WTC11 (cell line): ENCODE results near the gene TTC17. TPM values are rescaled to one million over a fixed set of nuclear protein-coding genes. Genes with fewer than 3 reads are reported as not detected.

Experiments
- ATAC-seq: fragments of 200-7000 bp; cut with Tn5 transposase; 2 replicates; pipeline ENCODE4 v1.10.0; 2021; ENCODE audit warnings: mild to moderate bottlenecking, moderate library complexity
- CTCF ChIA-PET: fragments of 300-600 bp; sonication (Branson Sonifier 250); formaldehyde crosslinking; loops from one replicate; lab custom pipeline; 2021; ENCODE audit warnings: antibody characterized with exemption; lab: Charles Lee
- POLR2A ChIA-PET: fragments of 350-600 bp; sonication (Branson Sonifier 250); formaldehyde crosslinking; loops from one replicate; lab custom pipeline; 2021; ENCODE audit warnings: antibody characterized with exemption; lab: Charles Lee
- DNase-seq: peaks from one replicate; pipeline ENCODE4 v3.0.0; 2021; ENCODE audit warnings: low spot score
- H3K27ac Mint-ChIP-seq: 2 replicates; pipeline ENCODE4 v1.8.0; 2021; ENCODE audit warnings: mixed read lengths
- H3K27me3 Mint-ChIP-seq: 2 replicates; pipeline ENCODE4 v1.8.0; 2021; ENCODE audit warnings: low read depth, mild to moderate bottlenecking, moderate library complexity, mixed read lengths
- H3K36me3 Mint-ChIP-seq: 2 replicates; pipeline ENCODE4 v1.8.0; 2021; ENCODE audit warnings: mixed read lengths
- H3K4me1 Mint-ChIP-seq: 2 replicates; pipeline ENCODE4 v1.8.0; 2022; ENCODE audit warnings: mixed read lengths
- H3K4me3 Mint-ChIP-seq: 2 replicates; pipeline ENCODE4 v1.8.0; 2021; ENCODE audit warnings: mild to moderate bottlenecking, moderate library complexity, mixed read lengths
- H3K9me3 Mint-ChIP-seq: 2 replicates; pipeline ENCODE4 v1.8.0; 2021; ENCODE audit warnings: mixed read lengths
- AR ChIP-seq: fragments of 250-450 bp; sonication (Bioruptor Pico); IDR thresholded peaks from 2 replicates; pipeline ENCODE4 v1.9.0; 2021; ENCODE audit warnings: mild to moderate bottlenecking
- ELF4 ChIP-seq: sonication (generic); formaldehyde crosslinking; IDR thresholded peaks from 2 replicates; pipeline ENCODE4 v1.8.1; 2022; ENCODE audit warnings: low read depth, mild to moderate bottlenecking, moderate library complexity, missing genetic modification reagents
- FOXJ3 ChIP-seq: sonication (generic); formaldehyde crosslinking; IDR thresholded peaks from 2 replicates; pipeline ENCODE4 v1.9.0; 2021; ENCODE audit warnings: missing genetic modification reagents, mild to moderate bottlenecking, borderline replicate concordance
- GRHL2 ChIP-seq: fragments of 250-450 bp; sonication (Bioruptor Pico); IDR thresholded peaks from 2 replicates; pipeline ENCODE4 v1.8.0; 2022; ENCODE audit warnings: mild to moderate bottlenecking, moderate library complexity; ENCODE audit not compliant: insufficient replicate concordance, severe bottlenecking
- GTF2I ChIP-seq: fragments of 250-450 bp; sonication (Bioruptor Pico); conservative IDR thresholded peaks from 2 replicates; pipeline ENCODE4 v1.4.0; 2021; ENCODE audit warnings: mild to moderate bottlenecking
- HMGA2 ChIP-seq: fragments of 250-450 bp; sonication (Bioruptor Pico); IDR thresholded peaks from 2 replicates; pipeline ENCODE4 v1.4.0; 2021; ENCODE audit warnings: mild to moderate bottlenecking, moderate library complexity
- IRF2 ChIP-seq: sonication (generic); formaldehyde crosslinking; IDR thresholded peaks from 2 replicates; pipeline ENCODE4 v1.8.0; 2022; ENCODE audit warnings: low read depth, missing genetic modification reagents, borderline replicate concordance
- JAZF1 ChIP-seq: fragments of 250-450 bp; sonication (Bioruptor Pico); IDR thresholded peaks from 2 replicates; pipeline ENCODE4 v1.9.0; 2021; ENCODE audit warnings: moderate library complexity, mild to moderate bottlenecking, inconsistent platforms
- MYBL2 ChIP-seq: sonication (generic); formaldehyde crosslinking; IDR thresholded peaks from 2 replicates; pipeline ENCODE4 v1.8.1; 2023; ENCODE audit warnings: mild to moderate bottlenecking, moderate library complexity, missing genetic modification reagents
- PREB ChIP-seq: sonication (generic); formaldehyde crosslinking; IDR thresholded peaks from 2 replicates; pipeline ENCODE4 v1.8.1; 2022; ENCODE audit warnings: mild to moderate bottlenecking, missing genetic modification reagents, moderate library complexity, borderline replicate concordance
- PRRX2 ChIP-seq: fragments of 250-450 bp; sonication (Bioruptor Pico); IDR thresholded peaks from 2 replicates; pipeline ENCODE4 v1.8.0; 2021; ENCODE audit warnings: mild to moderate bottlenecking
- RELA ChIP-seq: sonication (generic); formaldehyde crosslinking; IDR thresholded peaks from 2 replicates; pipeline ENCODE4 v1.8.1; 2022; ENCODE audit warnings: missing genetic modification reagents, mild to moderate bottlenecking, borderline replicate concordance
- SMAD3 ChIP-seq: sonication (generic); formaldehyde crosslinking; IDR thresholded peaks from 2 replicates; pipeline ENCODE4 v1.8.0; 2022; ENCODE audit warnings: missing genetic modification reagents, mild to moderate bottlenecking, borderline replicate concordance
- TP53 ChIP-seq: sonication (generic); formaldehyde crosslinking; IDR thresholded peaks from 2 replicates; pipeline ENCODE4 v1.8.1; 2023; ENCODE audit warnings: mild to moderate bottlenecking, missing genetic modification reagents
- ZBTB21 ChIP-seq: sonication (generic); formaldehyde crosslinking; IDR thresholded peaks from 2 replicates; pipeline ENCODE4 v1.8.1; 2023; ENCODE audit warnings: mild to moderate bottlenecking, missing genetic modification reagents, borderline replicate concordance
- ZBTB43 ChIP-seq: sonication (generic); formaldehyde crosslinking; IDR thresholded peaks from 2 replicates; pipeline ENCODE4 v1.8.1; 2023; ENCODE audit warnings: mild to moderate bottlenecking, missing genetic modification reagents
- ZNF121 ChIP-seq: sonication (generic); formaldehyde crosslinking; IDR thresholded peaks from 2 replicates; pipeline ENCODE4 v1.8.0; 2023; ENCODE audit warnings: missing genetic modification reagents
- ZNF232 ChIP-seq: sonication (generic); formaldehyde crosslinking; IDR thresholded peaks from 2 replicates; pipeline ENCODE4 v1.8.0; 2022; ENCODE audit warnings: mild to moderate bottlenecking, missing genetic modification reagents
- ZNF263 ChIP-seq: sonication (generic); formaldehyde crosslinking; IDR thresholded peaks from 2 replicates; pipeline ENCODE4 v1.8.1; 2022; ENCODE audit warnings: low read depth, mild to moderate bottlenecking, moderate library complexity, missing genetic modification reagents
- ZNF423 ChIP-seq: fragments of 250-450 bp; sonication (Bioruptor Pico); IDR thresholded peaks from 2 replicates; pipeline ENCODE4 v2.1.2; 2022; ENCODE audit warnings: mild to moderate bottlenecking, moderate library complexity
- ZNF512 ChIP-seq: sonication (generic); formaldehyde crosslinking; IDR thresholded peaks from 2 replicates; pipeline ENCODE4 v1.8.1; 2022; ENCODE audit warnings: missing genetic modification reagents, borderline replicate concordance
- total RNA-seq: library from RNA; stranded (reverse); gene quantifications from 3 replicates; pipeline ENCODE4 v1.2.3, GENCODE V29; 2021
- TF ChIP-seq, protein P1 (sequence below): fragments of 250-450 bp; sonication (Bioruptor Pico); conservative IDR thresholded peaks from 2 replicates; pipeline ENCODE4 v1.9.0; 2021; ENCODE audit warnings: mild to moderate bottlenecking

Gene TTC17
- total RNA-seq, 1 experiment from 2014 or later = 69.0 TPM

DNA sequence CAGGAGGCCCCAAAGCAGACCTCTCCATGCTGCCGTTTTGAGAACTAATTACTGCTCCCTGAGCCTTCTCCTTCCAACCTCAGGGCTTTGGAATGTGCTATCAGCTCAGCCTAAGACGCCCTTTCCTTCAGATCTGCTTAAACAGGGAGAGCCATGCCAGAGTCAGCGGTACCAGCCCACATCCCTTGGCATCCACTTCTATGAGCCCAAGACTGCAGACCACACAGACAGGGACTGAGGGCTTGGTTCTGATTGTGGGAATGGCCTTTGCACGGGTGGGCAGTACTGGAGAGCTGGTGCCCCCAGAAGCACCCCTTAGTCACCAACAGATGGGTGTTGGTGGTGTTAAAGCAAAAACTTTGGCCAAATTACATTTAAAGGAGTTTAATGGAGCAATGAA is 146.5 kb downstream of the TTC17 start:
- TF ChIP-seq RELA (CRISPR knock-in tag) (no peak), PREB (CRISPR knock-in tag) (no peak)
- Mint-ChIP-seq H3K4me3 (no peak overlapping the region), H3K9me3 (peaks cover 7% of the 10 kb centered on the region), H3K4me1 (peaks cover 9% of the 10 kb centered on the region), H3K27ac (no peak overlapping the region), H3K27me3 (peaks cover 6% of the 10 kb centered on the region), H3K36me3 (no peaks in the 10 kb centered on the region)
- POLR2A ChIA-PET = no interaction called here
- DNase-seq (no peak), ATAC-seq (no peak)
- CTCF ChIA-PET = interaction anchor here (0.5 to 9.1 kb wide), 22 partner anchors 8 to 347 kb away, joined by 3 to 302 read pairs (median 7); no protein-coding TSS in a partner anchor

DNA sequence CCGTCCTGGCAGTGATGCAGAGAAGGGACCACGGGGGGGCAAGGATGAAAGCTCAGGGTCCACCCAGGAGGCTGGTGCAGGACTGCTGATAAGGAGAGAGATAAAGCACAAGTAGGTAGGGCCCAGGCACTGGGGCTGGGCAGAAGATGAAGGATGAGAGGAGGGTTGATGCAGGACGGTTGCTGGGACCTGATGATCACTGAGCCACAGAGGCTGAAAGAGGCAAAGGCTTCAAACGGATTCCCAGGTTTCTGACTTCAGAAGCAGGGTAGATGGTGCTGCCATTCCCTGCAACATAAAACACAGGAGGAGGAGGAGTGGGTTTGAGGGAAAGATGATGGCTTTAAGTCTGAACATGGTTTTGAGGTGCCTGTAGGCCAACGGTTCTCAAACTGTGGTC is 148.5 kb downstream of the TTC17 start:
- no peak overlapping the region for H3K27ac Mint-ChIP-seq

DNA sequence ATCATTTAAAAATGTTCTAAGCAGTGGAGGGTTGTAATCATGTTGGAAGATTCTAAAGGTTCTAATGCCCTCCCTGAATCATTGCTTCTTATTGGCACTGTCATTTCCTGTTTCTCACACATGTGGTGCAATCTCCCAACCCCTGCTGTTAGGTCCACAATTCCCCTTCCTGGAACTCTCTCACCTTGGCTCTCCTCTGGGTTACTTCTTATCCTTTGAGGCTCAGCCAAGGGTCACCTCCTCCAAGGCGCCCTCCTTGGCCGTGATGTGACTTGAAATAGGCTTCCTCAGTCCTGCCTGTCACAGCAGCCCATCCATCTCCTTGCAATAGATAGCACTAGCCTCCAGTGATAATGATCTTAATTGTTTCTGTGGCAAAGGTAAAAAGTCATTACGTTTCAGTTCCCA is 149.8 kb downstream of the TTC17 start:
- peaks cover 19% of the 10 kb centered on the region for H3K27me3 Mint-ChIP-seq
- ATAC-seq (no peak), DNase-seq (no peak)
- H3K4me1 Mint-ChIP-seq = peaks cover 9% of the 10 kb centered on the region
- POLR2A ChIA-PET = no interaction called here
- H3K4me3 Mint-ChIP-seq = no peak overlapping the region
- no peaks in the 10 kb centered on the region for H3K36me3 Mint-ChIP-seq
- no peak overlapping the region for H3K27ac Mint-ChIP-seq
- peaks cover 12% of the 10 kb centered on the region for H3K9me3 Mint-ChIP-seq
- CTCF ChIA-PET = interaction anchor here (1.7 to 9.1 kb wide), 2 partner anchors 59 to 68 kb away, joined by 4 to 302 read pairs; no protein-coding TSS in a partner anchor
- TF ChIP-seq ZBTB43 (CRISPR knock-in tag) = no peak
- TF ChIP-seq AR (CRISPR knock-in tag) = no peak
- no peak for TF ChIP-seq JAZF1 (CRISPR knock-in tag)
- no peak for TF ChIP-seq TP53 (CRISPR knock-in tag)
- no peak for TF ChIP-seq ZNF263
- TF ChIP-seq PREB (CRISPR knock-in tag) = no peak
- no peak for TF ChIP-seq ZNF121 (CRISPR knock-in tag)
- no peak for TF ChIP-seq GTF2I (CRISPR knock-in tag)
- TF ChIP-seq FOXJ3 (CRISPR knock-in tag) = no peak

More for the DNA sequence above, 148.5 kb downstream of the TTC17 start:
- Mint-ChIP-seq H3K27me3 (peaks cover 8% of the 10 kb centered on the region), H3K4me1 (peaks cover 9% of the 10 kb centered on the region), H3K4me3 (no peak overlapping the region), H3K36me3 (no peaks in the 10 kb centered on the region), H3K9me3 (peaks cover 4% of the 10 kb centered on the region)
- ChIA-PET POLR2A (interaction anchor here (0.7 kb wide), 1 partner anchor 379 kb away, joined by 4 read pairs; no protein-coding TSS in a partner anchor), CTCF (interaction anchor here (0.6 to 9.1 kb wide), 3 partner anchors 11 to 69 kb away, joined by 3 to 302 read pairs (median 3); no protein-coding TSS in a partner anchor)
- DNase-seq (no peak), ATAC-seq (no peak)
- TF ChIP-seq, protein P1, sequence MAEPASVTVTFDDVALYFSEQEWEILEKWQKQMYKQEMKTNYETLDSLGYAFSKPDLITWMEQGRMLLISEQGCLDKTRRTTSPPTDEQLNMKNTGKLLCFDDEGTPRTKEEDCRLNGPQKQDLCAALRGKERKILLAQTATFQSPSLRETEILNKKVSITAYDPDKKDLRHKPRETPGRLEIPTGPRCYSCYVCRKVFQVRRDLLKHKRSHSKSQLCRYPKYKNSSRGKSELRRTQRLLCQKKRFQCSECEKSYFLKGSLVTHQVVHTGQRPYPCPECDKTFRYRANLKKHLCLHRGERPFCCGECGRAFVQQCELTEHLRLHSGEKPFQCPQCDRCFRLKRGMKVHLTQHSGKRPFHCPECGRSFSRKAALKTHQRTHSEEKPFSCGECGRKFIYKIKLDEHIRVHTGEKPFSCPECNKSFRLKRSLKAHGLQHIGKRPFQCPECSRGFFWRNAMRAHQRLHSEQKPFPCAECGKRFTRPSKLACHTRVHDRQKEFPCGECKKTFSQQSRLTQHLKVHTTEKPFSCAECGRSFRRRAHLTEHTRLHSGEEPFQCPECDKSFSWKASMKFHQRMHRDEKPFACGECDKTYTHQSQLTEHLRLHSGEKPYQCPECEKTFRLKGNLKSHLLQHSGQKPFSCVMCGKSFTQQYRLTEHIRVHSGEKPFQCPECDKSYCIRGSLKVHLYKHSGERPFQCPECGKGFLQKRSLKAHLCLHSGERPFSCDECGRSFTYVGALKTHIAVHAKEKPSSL = no peak
- TF ChIP-seq ZNF423 (CRISPR knock-in tag) = no peak
- no peak for TF ChIP-seq FOXJ3 (CRISPR knock-in tag)
- no peak for TF ChIP-seq GTF2I (CRISPR knock-in tag)
- no peak for TF ChIP-seq ELF4
- TF ChIP-seq ZNF512 (CRISPR knock-in tag) = no peak
- no peak for TF ChIP-seq SMAD3 (CRISPR knock-in tag)
- TF ChIP-seq MYBL2 = no peak
- no peak for TF ChIP-seq GRHL2 (CRISPR knock-in tag)
- TF ChIP-seq ZBTB21 (CRISPR knock-in tag) = no peak
- TF ChIP-seq ZNF232 (CRISPR knock-in tag) = no peak
- TF ChIP-seq PRRX2 (CRISPR knock-in tag) = no peak
- TF ChIP-seq IRF2 (CRISPR knock-in tag) = no peak
- TF ChIP-seq HMGA2 = no peak
